Colon (tissue), 2 donors: ENCODE measurements around the gene NT5C1A.
A peak's percentile ranks its signal among the peaks of the same experiment; 100 is the strongest.

ENCODE experiments used
- FAIRE-seq: peaks from 2 replicates; lab custom pipeline; 2012; peaks lifted over from hg19 to GRCh38; lab: Jason Lieb, UNC
- donor health status: control.
- donor health status: control.

NT5C1A gene

DNA sequence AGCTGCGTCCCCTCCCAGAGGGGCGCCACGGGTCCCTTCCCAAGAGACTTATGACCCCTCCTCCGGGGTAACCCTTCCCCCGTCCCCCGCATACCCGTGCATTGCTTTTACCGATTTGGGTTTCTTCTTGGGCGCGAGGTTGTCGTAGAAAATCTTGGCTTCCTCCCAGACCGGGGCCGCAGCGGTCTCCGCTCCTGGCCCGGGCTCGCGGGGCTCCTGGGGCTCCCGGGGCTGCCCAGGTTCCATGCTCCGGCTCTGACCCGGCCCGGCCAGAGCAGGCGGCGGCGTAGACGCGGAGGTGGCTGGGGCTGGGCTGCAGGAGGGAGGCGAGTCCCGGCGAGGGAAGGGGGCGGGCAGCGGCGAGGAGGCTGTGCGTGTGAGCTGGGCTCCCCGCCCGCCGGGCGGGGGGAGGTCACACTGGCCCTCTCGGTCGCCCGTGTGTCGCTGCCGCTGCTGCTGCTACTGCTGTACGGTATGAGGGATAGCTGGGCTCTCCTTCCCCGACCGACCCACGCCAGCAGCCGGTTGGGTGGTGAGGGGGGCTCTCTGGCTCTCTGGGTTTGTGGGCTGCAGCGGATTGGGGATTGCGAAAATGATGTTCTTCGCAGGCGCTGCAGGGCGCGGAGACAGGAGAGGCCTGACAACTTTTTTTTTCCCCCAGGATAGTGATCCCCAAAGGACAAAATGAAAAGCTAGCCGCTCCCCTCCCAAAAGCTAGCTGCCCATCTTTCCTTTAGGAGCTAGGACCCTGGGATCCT, at the start of gene NT5C1A:
Gene NT5C1A, minus strand, starts transcription at position 315 of the 758 bp plus-strand sequence. Its CDS starts 69 bp downstream, at position 246.
- FAIRE-seq: no peak

DNA sequence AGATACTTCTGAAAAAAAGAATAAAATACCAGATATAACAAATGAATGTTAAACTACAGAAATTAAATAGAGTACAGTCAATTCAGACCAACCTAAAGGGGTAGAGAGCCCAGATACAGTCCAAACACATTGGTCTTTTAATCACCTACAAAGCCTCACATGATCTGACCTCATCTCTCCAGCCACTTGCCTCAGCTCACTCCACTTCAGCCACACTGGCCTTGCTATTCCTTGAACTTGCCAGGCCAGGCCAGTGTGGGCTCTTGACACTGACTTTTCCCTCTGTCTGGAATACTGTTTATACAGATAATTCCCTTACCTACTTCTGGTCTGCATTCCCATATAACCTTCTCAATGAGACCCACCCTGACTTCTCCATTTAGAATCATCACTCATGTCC, 49.8 kb upstream of the NT5C1A start:
- no peak for FAIRE-seq

GRCh38 chr1:39720094-39720999, 48.4 kb upstream of the NT5C1A start:
- FAIRE-seq: peak; percentile 75

DNA sequence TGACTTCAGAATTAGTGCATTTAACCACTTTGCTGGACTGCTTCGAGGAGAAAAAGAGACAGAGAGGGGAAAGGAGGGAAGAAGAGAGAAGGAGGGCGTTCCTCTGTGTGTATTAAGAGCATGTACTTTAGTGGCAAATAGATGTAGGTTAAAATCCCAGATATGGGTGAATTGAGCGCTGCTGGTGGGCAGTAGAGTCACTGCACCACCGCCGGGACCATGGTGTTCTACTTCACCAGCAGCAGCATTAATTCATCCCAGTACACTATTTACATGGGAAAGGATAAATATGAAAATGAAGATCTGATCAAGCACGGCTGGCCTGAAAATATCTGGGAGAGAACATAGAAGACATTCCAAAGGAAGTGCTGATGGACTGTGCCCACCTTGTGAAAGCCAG, 45.9 kb upstream of the NT5C1A start:
- no peak for FAIRE-seq

DNA sequence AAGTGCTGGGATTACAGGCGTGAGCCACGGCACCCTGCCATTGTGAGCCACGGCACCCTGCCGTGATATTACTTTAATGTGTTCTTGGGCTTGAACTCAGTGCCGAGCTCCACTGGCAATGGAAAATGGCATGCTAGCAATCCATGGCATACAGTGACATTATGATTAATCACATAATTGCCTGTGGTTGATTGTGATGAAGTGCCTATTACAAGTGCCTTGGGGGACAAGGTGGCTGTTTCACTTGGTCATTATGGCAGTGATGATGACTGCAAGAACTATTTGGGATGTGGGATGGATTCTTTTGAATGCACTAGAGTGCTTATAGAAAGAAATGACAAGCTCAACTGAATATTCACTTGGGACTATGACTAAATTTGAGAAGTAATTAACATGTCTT, 41.6 kb upstream of the NT5C1A start:
- FAIRE-seq: no peak

GRCh38 chr1:39711966-39712340, 40.0 kb upstream of the NT5C1A start:
- FAIRE-seq: no peak

DNA sequence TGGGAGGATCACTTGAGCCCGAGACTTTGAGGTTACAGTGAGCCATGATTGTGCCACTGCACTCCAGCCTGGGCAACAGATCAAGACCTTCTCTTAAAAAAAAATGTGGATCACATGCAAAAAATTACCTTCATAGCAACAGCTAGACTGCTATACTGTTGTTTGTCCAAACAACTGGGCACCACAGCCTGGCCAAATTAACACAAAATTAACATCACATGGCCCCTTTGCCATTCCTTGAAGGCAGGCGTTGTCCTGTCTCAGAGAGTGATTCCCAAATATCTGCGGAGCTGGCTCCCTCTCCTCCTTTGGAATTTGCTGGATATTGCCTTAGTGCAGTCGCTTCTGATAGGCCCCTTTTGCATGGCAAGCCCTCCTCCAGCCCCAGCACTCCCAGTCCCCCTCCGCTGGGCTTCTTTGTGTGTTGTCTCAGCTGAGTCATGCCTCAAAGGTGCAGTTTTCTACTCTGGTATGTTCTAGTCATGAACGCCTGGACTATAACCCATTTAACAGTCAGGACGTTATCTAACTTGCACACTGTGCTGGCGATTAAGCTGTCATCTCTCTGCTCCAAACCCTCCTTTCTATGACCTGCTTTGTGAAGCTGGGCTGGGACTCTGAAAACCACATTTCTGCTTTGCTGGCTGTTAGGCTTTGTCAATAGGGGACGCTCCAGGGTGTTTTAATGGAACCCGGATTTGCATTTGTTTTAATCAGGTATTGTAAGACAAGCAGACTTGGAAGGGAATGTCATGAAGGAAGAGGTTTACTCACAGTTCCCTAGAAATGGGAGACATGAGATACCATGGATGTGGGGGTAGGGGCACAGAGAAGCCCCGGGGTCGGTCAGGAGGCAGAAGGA, 39.4 kb upstream of the NT5C1A start:
- FAIRE-seq: no peak

DNA sequence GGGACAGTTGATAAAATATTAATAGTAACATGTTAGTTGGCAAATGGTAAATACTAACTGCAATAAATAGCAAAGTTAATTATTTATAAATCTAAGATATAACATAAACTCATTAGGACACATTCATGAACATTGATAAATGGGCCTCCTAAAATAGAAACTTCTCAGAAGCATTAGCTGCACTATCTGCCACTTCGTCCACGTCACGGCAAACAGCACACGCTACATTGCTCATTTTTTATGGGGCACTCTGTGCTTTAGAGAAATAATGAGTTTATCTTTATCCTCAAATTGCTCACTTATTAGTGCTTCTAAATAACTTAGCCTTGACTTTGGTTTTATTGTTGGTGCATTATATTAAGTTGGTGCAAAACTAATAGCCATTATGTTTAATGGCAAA, 35.6 kb upstream of the NT5C1A start:
- no peak for FAIRE-seq

DNA sequence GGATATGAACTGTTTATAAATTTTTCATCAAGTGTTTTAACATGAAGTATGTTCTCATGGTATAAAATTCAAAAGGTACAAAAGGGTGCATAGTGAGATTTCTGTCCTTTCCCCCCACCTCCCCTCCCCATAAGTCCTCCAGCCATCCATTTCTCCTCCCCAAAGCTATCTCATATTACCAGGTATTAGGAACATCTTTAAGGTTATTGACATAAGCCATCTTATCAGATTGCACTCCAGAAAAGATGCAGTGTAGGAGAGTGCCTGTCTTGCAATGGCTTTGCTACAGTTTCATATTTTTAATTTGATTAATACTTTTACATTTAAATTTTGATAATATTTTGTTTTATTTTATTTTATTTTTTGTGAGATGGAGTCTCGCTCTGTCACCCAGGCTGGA, 32.9 kb upstream of the NT5C1A start:
- no peak for FAIRE-seq

- no peak for FAIRE-seq
Observed at GRCh38 chr1:39701049-39701439, 29.1 kb upstream of the NT5C1A start.

- FAIRE-seq: no peak
Observed at GRCh38 chr1:39700348-39700747, 28.4 kb upstream of the NT5C1A start.

- FAIRE-seq: no peak
Observed at GRCh38 chr1:39699419-39699818, 27.5 kb upstream of the NT5C1A start.

DNA sequence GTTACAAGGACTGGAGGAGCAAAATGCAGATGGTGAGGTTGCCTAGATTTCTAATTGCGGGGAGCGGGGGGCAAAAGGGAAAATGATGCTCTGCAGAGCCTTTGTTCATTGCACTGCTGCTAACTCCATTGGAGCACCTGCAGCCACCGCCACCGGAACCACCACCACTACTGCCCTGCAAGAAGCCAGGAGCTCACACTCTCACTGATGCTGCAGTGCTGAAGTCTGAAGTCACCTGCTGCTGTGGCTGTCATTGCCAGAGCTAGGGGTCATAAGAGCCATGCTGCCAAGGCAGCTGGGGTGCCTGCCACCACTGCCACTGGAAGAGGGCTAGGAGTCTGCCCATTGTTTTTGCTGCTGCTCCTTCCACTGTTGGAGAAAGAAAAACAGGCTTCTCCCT, 26.7 kb upstream of the NT5C1A start:
- FAIRE-seq: no peak

- FAIRE-seq: no peak
Observed at GRCh38 chr1:39696448-39696847, 24.5 kb upstream of the NT5C1A start.

- FAIRE-seq: no peak
Observed at GRCh38 chr1:39695016-39695415, 23.1 kb upstream of the NT5C1A start.

GRCh38 chr1:39694026-39694425, 22.1 kb upstream of the NT5C1A start:
- no peak for FAIRE-seq

DNA sequence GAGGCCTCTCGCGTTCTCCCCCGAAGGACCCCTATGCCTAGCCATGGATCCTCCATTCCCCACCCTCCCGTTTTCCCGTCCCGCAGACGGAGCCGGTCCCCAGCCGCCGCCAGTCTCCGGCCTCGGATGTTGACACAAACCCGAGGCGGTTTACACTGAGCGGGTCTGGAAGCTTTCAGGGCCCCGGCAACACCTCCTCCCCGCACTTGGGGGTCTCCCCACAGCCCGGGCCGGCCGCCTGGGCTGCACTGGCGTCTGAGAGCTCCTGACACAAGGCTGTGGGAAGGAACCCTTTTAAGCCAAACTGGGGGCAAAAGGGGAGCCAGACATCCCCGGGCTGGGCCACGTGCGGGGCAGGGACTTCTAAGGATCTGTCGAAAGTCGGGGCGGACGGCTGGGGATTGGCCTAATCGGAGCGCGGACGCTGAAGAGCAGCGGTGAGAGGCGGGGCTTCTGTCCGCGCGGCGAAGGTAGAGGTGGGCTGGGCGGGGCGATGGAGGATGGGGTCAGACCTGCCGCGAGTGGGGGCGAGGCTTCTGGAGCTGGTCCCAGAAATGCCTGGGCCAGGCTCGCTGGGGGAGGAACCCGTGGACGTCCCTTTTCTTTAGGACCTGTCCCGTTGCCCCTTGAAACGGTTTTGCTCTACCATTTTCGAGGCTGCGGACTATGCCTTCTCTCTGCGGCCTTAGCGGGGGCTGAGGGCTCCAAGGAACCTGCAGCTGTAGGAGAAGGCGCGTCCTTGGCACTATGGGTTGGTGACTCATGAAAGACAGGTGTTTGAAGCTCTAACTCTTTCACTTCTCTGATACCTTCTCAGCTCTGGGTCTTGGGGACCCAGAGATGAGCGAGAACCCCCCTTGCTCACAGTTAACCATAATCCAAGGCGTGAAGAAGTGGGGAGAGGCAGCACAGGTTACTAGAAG, 20.5 kb upstream of the NT5C1A start:
- FAIRE-seq: no peak

GRCh38 chr1:39691383-39692151, 19.7 kb upstream of the NT5C1A start, which contains the start of gene HPCAL4:
HPCAL4 (minus strand) TSS chr1:39691433; CDS start chr1:39684603, 6,830 bp downstream.
- FAIRE-seq: no peak

GRCh38 chr1:39690794-39691382, 19.0 kb upstream of the NT5C1A start:
- no peak for FAIRE-seq

DNA sequence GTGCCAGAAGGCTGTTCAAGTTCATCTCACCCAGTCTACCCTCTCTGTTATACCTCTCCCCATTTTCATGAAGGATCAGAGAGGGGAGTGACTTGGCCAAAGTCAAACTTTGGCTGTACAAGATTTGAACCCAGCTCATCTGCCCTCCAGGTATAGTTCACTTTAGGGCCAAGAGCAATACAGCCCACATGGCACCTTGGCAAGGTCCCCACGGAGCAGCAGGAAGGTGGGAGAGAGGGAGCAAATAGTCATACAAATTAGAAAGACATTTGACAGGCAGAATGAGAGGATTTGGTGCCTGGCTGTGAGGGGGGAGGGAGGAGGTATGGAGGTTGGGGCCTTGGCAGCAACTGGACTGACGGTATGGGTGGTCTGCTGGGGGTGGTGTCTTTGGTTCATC, 18.3 kb upstream of the NT5C1A start:
- no peak for FAIRE-seq
